GM19025 (cell line): ENCODE data around the gene BACH2.

Experiments
- ATAC-seq: cut with Tn5 transposase; IDR thresholded peaks from one replicate; pipeline ENCODE4 v1.9.1; 2021; ENCODE audit warnings: mild to moderate bottlenecking, low read depth, moderate library complexity; ENCODE audit not compliant: unreplicated experiment

Gene BACH2

DNA sequence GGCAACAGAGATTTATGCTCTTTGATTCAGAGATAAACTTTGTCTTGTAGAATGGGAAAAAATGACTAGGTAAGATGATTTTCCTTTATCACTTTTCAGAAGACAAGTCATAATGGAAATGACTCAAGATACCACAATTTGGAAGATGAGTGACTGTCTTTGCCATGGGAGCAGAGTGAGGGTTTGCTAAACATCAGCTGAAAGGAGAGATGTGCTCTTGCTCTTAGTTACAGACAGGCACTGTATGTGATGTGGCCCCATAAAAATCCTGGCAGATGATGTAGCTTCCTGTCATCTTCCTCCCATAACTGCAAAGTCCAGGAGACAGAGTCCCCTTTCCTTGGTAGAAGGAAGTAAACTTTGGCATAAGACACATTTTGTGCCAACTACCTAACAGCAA lies 47.6 kb downstream of the BACH2 start:
- no peak for ATAC-seq

DNA sequence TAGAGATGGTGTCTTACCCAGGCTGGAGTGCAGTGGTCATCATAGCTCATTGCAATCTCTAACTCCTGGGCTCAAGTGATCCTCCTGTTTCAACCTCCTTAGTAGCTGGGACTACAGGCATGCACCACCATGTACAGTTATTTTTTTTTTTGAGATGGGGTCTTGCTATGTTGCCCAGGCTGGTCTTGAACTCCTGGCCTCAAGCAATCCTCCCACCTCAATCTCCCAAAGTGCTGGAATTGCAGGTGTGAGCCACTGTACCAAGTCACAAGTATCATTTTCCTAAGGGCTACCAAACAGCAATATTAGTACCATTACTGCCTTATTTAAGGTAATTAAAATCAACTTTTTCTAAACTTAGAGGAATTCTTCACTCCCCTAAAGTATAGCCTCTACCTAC lies 49.4 kb downstream of the BACH2 start:
- no peak for ATAC-seq

DNA sequence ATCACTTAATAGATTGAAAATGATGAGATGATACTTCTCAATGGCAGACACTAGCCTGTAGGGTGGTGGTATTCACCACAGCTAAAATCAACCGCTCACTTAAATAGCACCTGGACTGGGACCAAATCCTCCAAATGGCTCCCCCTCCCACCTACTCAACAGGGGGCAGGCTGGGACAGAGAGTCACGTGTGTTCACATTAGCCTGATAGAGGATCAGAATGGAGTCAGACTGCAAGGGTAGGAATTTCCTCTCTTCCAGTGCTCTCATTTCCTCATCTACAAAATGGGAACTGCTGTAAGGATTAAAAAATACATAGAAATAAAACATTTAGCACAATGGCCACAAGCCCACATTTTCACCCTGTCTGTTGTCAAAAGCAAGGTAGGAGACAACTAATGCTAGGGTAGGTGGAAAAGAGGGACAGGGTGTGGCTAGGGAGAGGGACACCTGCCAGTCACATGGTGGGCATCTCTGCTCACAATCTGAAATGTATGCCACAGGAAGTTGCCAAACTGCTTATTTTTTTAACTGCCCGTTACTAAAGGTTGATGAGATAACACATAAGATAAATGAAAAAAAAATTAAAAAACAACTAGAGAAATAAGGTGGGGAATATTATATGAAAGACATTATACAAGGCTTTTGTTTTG lies 55.3 kb downstream of the BACH2 start:
- ATAC-seq = no peak

DNA sequence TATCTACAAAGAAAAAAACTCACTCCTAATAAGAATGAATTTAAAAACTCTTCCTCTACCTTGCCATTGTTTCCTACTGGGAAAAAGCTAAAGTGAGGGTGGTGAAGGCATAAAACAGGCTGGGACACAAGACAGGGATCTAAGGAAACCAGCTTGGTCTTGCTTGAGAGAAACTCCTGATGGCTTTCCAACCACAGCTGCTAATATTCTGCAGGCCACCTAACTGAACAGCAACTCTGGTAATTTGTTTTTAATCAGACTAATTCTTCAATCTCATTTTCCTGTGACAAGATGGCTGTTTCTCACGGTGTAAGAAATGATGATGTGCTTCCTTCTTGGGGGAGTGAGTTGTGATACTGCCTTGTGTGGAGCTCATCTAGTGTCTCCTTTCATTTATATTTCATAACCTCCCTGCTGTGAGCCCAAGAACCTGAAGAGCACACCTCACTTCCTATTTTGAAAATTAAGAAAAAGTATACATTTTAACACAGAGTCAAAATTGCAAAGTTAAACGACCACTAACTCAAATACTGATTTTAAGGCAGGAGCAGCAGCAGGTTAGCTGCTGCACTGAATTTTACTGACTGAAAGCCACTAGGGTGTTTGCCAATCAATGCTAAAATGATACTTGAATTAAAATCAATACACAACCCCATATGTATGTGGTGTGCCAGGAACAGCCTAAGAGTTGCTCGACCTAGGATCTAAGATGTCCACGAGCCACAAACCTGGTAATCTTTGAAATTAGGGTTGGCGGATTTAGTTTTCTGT lies 58.0 kb downstream of the BACH2 start:
- no peak for ATAC-seq

DNA sequence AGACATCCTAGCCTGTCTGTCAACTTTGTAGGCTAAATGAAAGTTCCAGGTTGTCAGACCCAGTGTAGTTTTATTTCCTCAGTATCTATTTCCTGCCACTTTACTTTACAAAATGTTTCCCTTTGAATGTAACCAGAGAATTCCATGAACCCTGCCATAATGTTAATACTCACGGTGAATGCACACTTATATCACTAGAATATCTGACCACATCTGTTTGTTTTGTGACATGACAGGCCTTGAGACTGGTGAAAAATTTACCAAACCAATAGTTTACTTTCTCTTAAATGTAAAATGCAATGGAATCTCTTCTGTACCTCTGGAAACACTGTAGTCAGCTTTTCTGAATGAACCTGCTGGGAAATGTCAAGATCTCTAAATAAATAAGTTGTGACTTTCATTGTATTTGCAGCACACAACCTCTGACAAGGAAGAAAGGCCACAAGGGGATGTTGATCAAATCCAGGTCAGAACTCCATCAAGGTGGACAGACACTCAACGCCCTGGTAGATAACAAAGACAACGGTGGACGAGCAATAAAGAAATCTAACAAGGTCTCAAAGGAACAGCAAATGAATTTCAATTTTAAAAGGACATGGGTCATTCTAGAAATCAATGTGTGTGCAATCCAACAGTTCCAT lies 59.2 kb downstream of the BACH2 start:
- ATAC-seq = no peak

DNA sequence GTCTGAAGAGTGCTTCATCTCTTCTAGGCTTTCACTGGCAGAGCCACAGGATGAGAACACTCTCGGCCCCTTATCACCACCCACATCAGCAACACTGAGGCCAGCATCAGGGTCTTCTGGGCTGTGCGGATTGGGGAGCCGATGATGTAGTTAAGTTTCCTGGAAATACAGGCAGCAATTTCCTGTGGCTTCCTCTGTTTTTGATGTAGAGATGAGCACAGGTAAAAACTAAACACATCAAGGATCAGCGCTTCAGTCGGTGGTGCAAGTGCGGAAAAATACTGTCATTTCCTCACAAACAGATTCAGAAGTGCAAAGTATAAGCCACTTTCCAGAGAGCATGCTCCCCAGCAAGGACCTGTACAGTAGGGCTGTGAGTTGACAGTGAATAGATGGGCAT lies 62.6 kb downstream of the BACH2 start:
- no peak for ATAC-seq

DNA sequence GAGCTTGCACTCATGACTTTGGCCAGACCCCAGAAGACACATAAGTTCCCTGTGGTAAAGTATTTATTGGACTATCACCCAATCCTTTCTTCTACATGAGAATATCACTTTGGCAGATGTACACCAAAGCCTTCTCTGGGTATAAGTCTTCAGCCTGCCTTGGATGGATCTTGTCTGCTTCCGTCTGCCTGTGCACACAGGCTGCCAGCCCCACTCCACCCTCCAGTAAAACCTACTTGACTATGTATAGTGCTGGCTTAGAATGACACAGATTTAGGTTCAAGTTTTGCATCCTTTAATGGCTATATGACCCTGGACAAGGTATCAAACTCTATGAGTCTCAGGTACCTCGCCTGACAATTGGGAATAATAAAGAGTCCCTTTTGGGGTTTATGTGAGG lies 63.4 kb downstream of the BACH2 start:
- no peak for ATAC-seq

DNA sequence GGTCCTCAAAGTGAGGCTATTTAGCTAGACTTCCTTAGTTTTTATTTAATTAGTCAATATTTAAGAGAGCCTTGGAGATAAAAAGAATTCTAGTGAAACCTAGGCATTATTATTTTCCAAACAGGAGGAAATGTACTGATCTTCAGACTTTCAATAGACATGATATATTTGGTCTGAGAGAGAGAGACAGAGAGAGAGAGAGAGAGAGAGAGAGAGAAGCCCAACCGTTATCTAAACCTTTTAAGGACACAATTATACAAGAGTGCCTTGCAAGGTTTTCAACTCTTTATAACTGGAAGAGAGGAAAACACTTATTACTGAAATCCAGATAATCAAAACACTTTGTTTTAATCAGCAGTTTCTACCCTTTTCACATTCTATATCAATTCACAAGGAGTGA lies 64.8 kb downstream of the BACH2 start:
- ATAC-seq = no peak

DNA sequence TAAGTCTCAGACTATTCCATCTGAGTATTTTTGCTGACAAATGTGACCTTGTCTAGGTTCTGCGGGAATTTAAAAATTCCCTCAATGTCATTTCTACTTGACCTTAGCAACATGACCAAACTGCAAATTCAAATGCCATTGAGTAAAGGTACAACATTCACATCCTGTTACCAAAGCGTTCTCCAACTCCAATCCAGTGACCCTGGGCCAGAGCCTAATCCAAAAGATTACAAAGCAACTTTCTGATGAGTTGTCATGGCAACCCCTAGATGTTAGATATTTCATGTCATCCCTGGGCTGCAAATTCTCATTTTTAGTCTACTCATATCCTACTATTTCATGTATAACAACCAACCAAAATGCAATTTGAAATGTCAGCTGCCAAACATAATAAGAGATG lies 65.3 kb downstream of the BACH2 start:
- no peak for ATAC-seq

DNA sequence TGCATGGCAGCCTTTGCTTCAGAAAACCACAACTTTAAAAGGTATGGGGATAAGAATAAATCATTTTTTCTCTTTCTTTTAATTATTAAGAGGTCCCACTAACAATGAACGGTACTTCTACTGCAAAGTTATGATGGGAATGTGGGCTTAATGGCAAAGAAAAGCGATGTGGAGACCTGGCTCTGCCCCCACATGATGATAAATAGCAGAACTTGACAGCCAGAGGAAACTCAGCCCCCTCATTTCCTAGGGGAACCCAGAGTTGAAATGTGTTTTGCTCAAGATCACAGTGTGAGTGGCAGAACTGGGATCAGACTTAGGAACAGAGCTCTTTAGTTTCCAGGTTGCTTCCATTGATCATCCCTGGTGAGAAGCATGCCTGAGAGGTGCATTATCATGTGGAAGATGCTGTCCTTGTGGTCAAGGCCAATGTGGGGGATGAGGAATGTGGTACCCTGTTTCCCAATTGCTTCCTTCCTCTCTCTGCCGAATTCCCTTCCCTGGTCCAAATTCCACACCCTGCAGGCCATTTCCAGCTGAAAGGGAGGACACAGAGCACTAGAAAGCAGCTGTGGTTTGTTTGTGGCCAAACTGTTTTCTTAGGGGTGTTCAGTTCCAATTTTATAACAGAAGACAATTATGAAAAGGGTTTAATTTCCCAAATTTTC lies 66.0 kb downstream of the BACH2 start:
- no peak for ATAC-seq

DNA sequence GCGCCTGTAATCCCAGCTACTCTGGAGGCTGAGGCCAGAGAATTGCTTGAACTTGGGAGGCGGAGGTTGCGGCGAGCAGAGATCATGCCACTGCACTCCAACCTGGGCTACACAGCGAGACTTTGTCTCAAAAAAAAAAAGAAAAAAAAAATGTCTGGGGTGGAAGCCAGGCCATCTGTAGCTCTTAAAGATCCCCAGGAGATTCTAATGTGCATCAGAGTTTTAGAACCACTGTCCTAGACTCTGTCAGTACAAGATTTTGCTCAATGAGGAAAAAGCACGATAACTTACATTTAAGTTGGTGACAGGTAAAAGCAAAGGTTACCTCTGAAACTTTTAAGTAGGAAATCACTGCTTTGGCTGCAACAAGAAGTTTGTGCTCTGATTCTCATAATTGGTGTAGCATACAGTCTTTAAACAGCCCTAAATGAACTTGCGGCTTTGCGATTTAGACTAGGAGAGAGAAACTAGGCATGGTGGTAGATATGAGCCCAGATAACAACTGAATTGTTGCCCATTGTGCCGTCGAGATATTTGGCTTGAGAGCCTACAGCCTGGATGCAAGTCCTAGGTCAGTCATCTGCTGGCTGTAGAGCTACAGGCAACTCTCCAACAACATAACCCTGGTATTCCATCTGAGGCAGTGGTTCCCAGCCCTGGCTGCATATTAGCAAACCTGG lies 67.2 kb downstream of the BACH2 start:
- no peak for ATAC-seq

DNA sequence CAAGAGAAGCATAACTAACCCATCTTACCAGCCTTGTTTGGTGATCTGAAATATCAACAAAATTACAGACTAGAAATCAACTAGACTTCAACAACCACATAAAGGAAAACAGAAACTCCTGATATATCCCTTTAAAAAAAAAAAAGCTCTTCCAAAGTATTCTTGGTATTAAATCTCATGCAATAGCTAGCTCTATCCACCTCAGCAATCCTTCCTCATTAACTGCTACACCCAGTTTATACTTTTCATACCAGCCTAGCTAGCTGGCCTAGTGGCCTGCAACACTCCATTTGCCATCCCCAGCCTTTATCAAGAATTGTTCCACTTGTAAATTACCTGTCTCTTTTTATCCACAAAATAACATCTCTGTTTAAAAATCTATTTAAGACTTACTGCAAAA lies 69.0 kb downstream of the BACH2 start:
- ATAC-seq = no peak

DNA sequence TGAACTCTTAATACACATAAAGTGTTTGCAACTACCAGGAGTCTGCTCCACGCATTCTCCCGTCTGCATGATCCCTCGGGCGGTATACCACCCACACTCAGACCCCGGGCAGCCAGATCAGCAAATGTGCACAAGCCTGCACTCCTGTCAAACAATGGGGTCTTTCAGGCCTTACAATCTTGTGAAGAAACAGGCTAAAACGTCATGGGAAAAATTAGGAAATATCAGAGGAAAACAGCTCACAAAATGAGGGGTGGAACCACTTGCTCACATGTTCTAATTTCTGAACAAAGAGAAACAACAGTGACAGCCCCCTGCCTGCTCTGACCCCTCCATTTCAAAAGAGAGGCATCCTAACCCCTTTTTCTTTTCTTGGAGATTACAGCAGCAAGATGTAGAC lies 69.4 kb downstream of the BACH2 start:
- ATAC-seq = no peak

DNA sequence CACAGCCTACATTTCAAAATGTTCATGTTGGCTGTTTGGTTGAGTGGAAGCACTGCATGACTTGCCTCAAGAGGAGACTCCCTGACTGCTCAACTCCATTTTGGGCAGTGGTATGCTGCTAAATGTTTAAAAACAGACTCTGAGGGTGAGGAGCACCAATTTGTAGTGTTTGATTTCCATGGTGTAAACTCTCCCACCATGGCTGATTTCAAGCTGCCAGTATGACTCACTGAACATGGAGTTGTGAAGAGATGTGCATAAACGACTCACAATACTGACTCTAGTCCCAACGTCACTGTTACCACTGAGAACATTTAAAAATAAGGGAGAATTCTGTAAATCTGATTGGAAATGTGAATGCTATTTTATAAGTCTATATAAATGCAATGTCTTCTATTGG lies 70.4 kb downstream of the BACH2 start:
- no peak for ATAC-seq

DNA sequence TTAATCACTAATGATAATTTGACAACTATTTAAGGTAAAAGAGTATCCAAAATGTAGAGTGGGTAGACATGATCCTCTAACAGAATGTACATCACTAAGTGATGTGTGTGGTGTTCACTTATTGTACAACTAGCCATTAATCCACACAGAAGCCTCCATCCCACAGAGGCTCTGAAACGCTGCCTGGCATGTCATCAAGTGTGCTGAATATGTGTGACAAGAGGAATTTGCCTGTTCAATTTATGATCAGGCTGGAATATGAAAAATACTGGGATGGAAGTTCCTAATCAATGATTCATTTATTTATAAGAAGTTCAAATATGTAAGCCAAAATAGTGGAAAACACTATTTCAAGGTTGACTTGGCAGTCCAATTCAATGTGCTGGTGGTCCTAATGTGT lies 72.4 kb downstream of the BACH2 start:
- ATAC-seq = no peak

DNA sequence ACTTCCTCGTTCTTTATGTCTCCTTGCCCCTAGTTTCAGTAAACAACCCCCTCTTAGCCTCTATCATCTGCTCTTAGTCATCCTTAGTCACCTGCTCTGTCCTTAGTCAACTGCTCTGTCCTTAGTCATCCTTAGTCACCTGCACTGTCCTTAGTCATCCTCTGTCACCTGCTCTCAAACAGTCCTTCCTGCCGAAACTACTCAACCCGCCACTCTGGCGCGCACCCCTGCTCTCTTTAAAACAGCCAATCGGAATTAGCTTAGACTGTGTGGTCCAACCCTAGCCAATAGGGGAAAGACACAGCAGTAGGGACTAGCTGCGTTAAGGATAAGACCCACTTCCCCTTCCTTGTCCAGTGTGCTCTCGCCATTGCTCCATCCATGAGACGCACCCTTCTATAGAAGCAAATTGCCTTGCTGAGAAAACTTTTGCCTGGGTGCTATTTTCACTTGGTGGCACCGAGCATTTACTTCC lies 73.9 kb downstream of the BACH2 start:
- no peak for ATAC-seq

DNA sequence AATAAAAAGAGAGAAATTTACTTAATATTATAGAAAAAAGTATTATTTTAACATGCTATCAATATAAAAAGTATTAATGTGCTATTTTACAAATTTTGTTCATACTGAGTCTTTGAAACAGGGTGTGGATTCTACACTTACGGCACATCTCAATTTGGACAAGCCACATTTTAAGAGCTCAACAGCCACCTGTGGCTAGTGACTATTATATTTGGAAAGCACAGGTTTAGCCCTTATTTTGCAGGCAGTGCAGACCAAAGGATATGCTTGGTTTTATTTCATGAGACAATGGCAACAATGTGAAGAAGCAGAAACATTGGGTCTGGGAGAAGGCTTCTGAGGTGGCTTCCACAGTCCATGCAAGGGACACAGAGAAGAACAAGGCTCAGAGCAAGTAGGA lies 74.6 kb downstream of the BACH2 start:
- ATAC-seq = no peak

DNA sequence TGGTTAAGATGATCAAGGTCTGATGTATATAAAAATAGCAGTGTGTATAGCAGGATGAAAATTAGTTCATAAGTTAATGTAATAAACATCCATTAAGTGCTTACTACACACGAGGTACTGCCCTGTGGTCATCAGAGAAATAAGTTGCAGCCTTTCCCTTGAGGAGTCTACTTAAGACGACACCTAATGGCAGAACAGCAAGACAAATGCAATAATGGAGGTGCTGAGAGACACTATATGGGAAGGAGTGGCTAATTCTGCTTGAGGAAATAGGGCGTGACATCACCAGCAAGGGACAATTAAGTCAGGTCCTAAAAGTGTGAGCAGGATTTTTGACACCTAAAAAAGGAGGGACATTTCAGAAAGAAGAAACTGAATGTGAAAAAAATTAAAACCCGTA lies 75.2 kb downstream of the BACH2 start:
- no peak for ATAC-seq

DNA sequence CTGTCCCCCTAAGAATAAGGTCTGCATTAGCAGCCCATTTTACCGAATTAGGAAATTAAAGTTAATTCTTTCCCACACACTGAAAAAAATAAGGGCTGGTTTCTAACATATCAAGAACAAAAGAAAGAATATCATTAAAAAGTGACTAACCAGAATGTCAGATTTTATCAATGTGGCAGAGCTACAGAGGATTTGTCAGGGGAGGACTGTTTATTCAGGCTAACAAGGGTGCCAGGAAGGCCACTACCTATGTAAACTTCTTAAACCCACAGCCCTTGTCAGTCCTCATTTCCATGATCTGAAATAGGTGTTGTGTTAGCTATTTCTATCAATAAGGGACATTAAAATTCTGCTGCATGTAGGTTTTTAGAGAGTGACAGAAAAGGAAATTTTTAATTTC lies 76.4 kb downstream of the BACH2 start:
- no peak for ATAC-seq

DNA sequence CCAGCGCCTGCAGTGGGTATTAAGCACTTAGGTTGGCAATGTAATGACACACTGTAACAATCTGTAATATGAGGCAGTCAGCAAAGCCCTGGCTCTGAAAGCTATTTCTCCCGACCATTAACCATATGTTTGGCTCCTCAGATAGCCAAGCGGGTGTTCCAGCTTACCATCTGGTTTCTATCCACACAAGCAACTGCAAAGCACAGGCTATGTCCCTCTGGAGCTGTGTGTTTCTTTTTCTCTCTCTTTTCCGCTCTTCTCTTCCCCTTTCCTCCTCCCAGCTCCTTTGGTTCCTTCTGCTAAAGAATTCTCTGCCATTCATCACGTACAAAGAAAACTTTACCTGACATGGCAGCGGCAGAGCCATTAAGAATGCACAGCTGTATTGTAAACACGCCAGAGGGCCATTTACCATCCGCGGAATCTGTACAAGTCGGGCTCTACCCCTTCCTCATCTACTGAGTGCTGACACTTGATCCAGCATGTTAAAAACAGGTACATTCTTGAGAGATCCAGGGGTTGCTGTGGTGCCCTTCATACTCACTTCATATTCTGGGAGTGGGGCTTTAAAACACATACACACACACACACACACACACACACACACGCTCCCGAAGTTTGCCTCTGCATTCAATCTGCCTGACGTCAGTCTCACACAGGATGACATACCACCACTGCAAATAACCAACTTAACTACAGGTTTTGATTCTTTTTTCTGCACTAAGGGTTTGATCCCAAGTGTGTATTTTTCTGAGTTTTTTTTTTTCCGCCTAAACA lies 77.2 kb downstream of the BACH2 start:
- ATAC-seq = no peak
